ENCODE data around the gene ILRUN.
"Not testable (repeated sequence)": the region's sequence is repeated elsewhere in the genome, so short reads cannot be mapped to it uniquely, and the experiment has no call there.

The ILRUN gene

DNA sequence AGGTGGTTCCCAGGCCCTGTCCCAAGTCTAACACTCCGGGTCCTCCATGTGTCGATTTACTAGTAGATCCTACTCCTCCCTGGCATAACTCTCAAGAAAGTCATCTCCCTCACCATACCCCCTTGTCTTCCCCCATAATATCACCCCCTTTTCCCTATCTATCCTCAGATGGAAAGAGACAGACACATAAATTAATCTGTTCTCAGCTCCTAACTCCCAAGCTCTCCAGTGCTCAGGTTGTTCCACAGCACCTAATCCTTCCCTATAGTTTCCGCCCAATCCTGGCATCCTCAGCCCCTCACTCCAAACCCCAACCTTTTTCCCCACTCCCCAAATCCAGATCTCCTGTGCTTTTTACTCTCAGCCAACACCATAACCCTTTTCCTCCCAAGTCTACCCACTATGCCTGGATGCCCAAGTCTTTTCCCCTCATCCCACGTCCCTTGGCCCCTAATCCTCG, 808 bp downstream of the ILRUN start:
- peak overlapping the region; percentile 98 for H3K4me3 ChIP-seq (ENCODE audit: low read depth, low read length)
- TF ChIP-seq, protein P1, sequence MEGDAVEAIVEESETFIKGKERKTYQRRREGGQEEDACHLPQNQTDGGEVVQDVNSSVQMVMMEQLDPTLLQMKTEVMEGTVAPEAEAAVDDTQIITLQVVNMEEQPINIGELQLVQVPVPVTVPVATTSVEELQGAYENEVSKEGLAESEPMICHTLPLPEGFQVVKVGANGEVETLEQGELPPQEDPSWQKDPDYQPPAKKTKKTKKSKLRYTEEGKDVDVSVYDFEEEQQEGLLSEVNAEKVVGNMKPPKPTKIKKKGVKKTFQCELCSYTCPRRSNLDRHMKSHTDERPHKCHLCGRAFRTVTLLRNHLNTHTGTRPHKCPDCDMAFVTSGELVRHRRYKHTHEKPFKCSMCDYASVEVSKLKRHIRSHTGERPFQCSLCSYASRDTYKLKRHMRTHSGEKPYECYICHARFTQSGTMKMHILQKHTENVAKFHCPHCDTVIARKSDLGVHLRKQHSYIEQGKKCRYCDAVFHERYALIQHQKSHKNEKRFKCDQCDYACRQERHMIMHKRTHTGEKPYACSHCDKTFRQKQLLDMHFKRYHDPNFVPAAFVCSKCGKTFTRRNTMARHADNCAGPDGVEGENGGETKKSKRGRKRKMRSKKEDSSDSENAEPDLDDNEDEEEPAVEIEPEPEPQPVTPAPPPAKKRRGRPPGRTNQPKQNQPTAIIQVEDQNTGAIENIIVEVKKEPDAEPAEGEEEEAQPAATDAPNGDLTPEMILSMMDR (IDR thresholded peaks at IDR 0.05; ENCODE audit: low read depth, low read length), result no peak

GRCh38 chr6:34692280-34692679, 4.3 kb downstream of the ILRUN start:
- TF ChIP-seq, protein P1 (IDR thresholded peaks at IDR 0.05; ENCODE audit: low read depth, low read length), result no peak
- no peak overlapping the region for H3K4me3 ChIP-seq (ENCODE audit: low read depth, low read length)

DNA sequence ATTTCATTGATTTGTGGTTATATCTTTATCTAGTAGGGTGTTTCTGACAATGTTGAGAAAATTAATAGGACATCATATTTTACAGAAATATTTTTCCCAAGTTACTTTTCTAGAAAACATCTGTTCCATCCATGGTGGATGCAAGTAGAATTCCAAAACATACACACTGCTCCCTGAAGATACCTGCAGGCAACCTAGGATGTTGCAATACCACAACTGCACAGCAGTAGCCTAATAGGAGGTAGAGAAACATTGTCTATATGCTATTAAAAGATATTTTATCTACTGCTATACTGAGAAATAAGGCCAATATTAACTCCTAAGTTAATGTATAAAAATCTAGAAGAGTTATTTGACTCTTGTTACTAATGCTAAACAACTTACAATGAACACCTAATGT, 6.8 kb downstream of the ILRUN start:
- TF ChIP-seq, protein P1 (IDR thresholded peaks at IDR 0.05; ENCODE audit: low read depth, low read length), result no peak
- no peak overlapping the region for H3K4me3 ChIP-seq (ENCODE audit: low read depth, low read length)

- TF ChIP-seq, protein P1 (IDR thresholded peaks at IDR 0.05; ENCODE audit: low read depth, low read length), result no peak
- H3K4me3 ChIP-seq (ENCODE audit: low read depth, low read length), result no peak overlapping the region
Measured at GRCh38 chr6:34688956-34689355, 7.6 kb downstream of the ILRUN start.

DNA sequence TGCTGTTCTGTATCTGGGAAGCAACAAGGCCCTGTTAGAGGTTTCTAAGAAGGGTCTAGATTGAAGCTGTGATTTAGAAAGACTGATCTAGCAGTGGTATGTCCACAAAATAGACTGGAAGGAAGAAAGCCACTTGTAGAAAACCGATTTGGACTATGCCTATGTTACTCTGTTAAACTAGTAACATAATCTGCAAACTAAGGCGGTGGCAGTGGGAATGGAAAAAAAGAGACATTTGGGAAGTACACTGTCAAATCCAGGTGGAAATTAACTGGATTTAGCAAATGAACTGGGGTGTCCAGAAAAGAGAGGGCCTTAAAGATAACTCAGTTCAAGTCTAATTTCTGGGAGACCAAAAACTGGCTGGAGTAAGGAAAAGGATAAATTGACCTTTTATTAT, 11.6 kb downstream of the ILRUN start:
- TF ChIP-seq, protein P1 (IDR thresholded peaks at IDR 0.05; ENCODE audit: low read depth, low read length), result no peak
- H3K4me3 ChIP-seq (ENCODE audit: low read depth, low read length), result no peak overlapping the region

DNA sequence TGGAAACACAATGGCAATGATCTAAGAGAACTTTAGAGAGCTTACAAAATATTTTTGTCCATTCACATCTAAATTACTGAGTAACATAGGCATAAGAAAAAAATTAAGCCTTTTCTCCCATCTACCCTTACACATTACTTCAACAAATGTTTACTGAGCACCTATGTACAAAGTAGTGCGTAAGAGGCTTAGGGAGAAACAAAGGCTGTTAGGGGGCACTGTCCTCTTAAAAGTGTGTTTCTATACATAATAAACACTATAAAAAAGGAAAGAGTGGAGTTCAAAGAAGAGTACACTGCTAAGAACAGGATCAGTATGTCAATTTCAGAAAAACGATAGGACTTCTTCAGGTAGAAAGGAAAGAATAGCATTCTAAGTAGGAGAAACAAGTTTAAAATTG, 12.2 kb downstream of the ILRUN start:
- TF ChIP-seq, protein P1 (IDR thresholded peaks at IDR 0.05; ENCODE audit: low read depth, low read length), result no peak
- no peak overlapping the region for H3K4me3 ChIP-seq (ENCODE audit: low read depth, low read length)

- TF ChIP-seq, protein P1 (IDR thresholded peaks at IDR 0.05; ENCODE audit: low read depth, low read length), result no peak
Measured at GRCh38 chr6:34680802-34681515, 15.6 kb downstream of the ILRUN start.

GRCh38 chr6:34680313-34680712, 16.3 kb downstream of the ILRUN start:
- not testable (repeated sequence) for H3K4me3 ChIP-seq (ENCODE audit: low read depth, low read length)

More at GRCh38 chr6:34680802-34681515, 15.6 kb downstream of the ILRUN start:
- H3K4me3 ChIP-seq (ENCODE audit: low read depth, low read length), result no peak overlapping the region

Data from WI38 (cell line).